Superior temporal gyrus (tissue), 1 donor: ENCODE results near the gene HCN3.

Experiments
- DNase-seq: peaks from one replicate; pipeline ENCODE4 v3.0.0-alpha.2; 2016; ENCODE audit errors: extremely low spot score

HCN3 gene

GRCh38 chr1:155334962-155335361 is 57.7 kb downstream of the HCN3 start:
- no peak for DNase-seq
